CD8-positive, alpha-beta memory T cell (primary cell): ENCODE data around the gene BAG5. TPM values are rescaled to one million over a fixed set of nuclear protein-coding genes. Genes with fewer than 3 reads are reported as not detected.

ENCODE experiments used
- CTCF ChIA-PET: fragments of 350-600 bp; sonication (Branson Sonifier 250); formaldehyde crosslinking; loops from one replicate; lab custom pipeline; 2021; ENCODE audit warnings: antibody characterized with exemption; lab: Charles Lee
- POLR2A ChIA-PET: fragments of 350-600 bp; sonication (Branson Sonifier 250); formaldehyde crosslinking; loops from one replicate; lab custom pipeline; 2021; ENCODE audit warnings: antibody characterized with exemption; lab: Charles Lee
- DNase-seq, 5 donors: peaks; one replicate each; pipeline versions ENCODE4 v3.0.0 to v3.0.0-alpha.2; 2020 to 2022; ENCODE audit warnings: mixed read lengths in 1 of 5
- H3K27ac ChIP-seq: one replicate; pipeline ENCODE4 v1.7.0; 2013; ENCODE audit warnings: low read depth, mild to moderate bottlenecking, low read length, moderate library complexity
- H3K27me3 ChIP-seq: 2 replicates; pipeline ENCODE4 v1.7.0; 2013; ENCODE audit warnings: low read length, mild to moderate bottlenecking; ENCODE audit not compliant: insufficient read depth, poor library complexity, severe bottlenecking
- H3K36me3 ChIP-seq: 2 replicates; pipeline ENCODE4 v1.7.0; 2013; ENCODE audit warnings: mild to moderate bottlenecking, low read length, moderate library complexity; ENCODE audit not compliant: insufficient read depth
- H3K4me1 ChIP-seq: 2 replicates; pipeline ENCODE4 v1.7.0; 2013; ENCODE audit warnings: mild to moderate bottlenecking, low read length, moderate library complexity; ENCODE audit not compliant: insufficient read depth
- H3K4me3 ChIP-seq: 2 replicates; pipeline ENCODE4 v1.7.0; 2013; ENCODE audit warnings: mild to moderate bottlenecking, low read length
- H3K9me3 ChIP-seq: 2 replicates; pipeline ENCODE4 v1.7.0; 2013; ENCODE audit warnings: mild to moderate bottlenecking, low read length
- H3K27ac Mint-ChIP-seq, 8 donors: one replicate each; pipeline ENCODE4 v1.8.0; 2020 to 2021; ENCODE audit warnings: mixed read lengths in 8 of 8, mild to moderate bottlenecking in 6 of 8, inconsistent platforms in 3 of 8, moderate library complexity in 3 of 8
- H3K27me3 Mint-ChIP-seq, 2 donors: one replicate each; pipeline ENCODE4 v1.8.0; 2020 to 2021; ENCODE audit warnings: mixed read lengths in 2 of 2, mild to moderate bottlenecking in 1 of 2, moderate library complexity in 1 of 2
- H3K36me3 Mint-ChIP-seq, 3 donors: one replicate each; pipeline ENCODE4 v1.8.0; 2020 to 2021; ENCODE audit warnings: mixed read lengths in 3 of 3, inconsistent platforms in 1 of 3, mild to moderate bottlenecking in 1 of 3
- H3K4me1 Mint-ChIP-seq, 3 donors: one replicate each; pipeline ENCODE4 v1.8.0; 2020 to 2021; ENCODE audit warnings: mixed read lengths in 3 of 3, inconsistent platforms in 1 of 3, mild to moderate bottlenecking in 1 of 3
- H3K4me3 Mint-ChIP-seq, 7 donors: one replicate each; pipeline ENCODE4 v1.8.0; 2020 to 2021; ENCODE audit warnings: mixed read lengths in 7 of 7, mild to moderate bottlenecking in 6 of 7, moderate library complexity in 4 of 7, inconsistent platforms in 2 of 7
- H3K9me3 Mint-ChIP-seq, 5 donors: one replicate each; pipeline ENCODE4 v1.8.0; 2020 to 2022; ENCODE audit warnings: mixed read lengths in 5 of 5, mild to moderate bottlenecking in 3 of 5, moderate library complexity in 2 of 5, inconsistent platforms in 1 of 5
- polyA plus RNA-seq: library from polyadenylated mRNA; unstranded; fragments of 300-500 nt; fragmentation: Illumina TruSeq; gene quantifications from one replicate; pipeline ENCODE4 v1.2.3, GENCODE V29; 2021
- total RNA-seq, 2 experiments: library from RNA; stranded (reverse); gene quantifications; one replicate each; pipeline ENCODE4 v1.2.3, GENCODE V29; 2021

The BAG5 gene
- total and polyA plus RNA-seq, 3 experiments from 2014 or later = 35.9 to 40.7 (median 38.1) TPM

DNA sequence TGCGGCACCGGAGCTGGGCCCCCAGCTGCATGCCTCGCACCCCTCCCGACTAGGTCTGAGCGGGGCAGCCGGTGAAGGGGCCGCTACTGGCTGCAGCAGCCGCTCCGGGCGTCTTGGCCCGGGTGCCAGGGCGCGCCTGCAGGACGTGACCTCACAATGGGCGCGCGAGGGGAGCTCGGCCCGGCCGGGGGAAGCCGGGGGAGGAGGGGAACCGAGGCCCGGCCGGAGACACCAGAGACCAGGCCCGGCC lies 353 bp downstream of the BAG5 start:
- DNase-seq = no peak
- peak overlapping the region; percentile 75 to 96 (median 92) for H3K27ac Mint-ChIP-seq

GRCh38 chr14:103561381-103562178 lies 877 bp downstream of the BAG5 start:
- H3K27me3 ChIP-seq = no peaks in the 10 kb centered on the region
- H3K27me3 Mint-ChIP-seq = no peaks in the 10 kb centered on the region
- peaks cover 41% of the 10 kb centered on the region for H3K4me1 ChIP-seq
- peak overlapping the region; percentile 73 for H3K4me3 ChIP-seq
- peaks cover 55 to 82% (median 73%) of the 10 kb centered on the region in 3 donors for H3K4me1 Mint-ChIP-seq
- CTCF ChIA-PET = interaction anchor here (0.9 to 1.1 kb wide), 4 partner anchors 10 to 170 kb away, joined by 3 to 4 read pairs (median 3); no protein-coding TSS in a partner anchor
- no peaks in the 10 kb centered on the region for H3K9me3 ChIP-seq
- peak in 4 of 5 donors; percentile 22 to 43 (median 28) for DNase-seq
- peaks cover 0 to 53% (median 4%) of the 10 kb centered on the region in 3 donors for H3K36me3 Mint-ChIP-seq
- H3K27ac ChIP-seq = peak overlapping the region; percentile 79
- peak overlapping the region; percentile 85 to 95 (median 93) for H3K4me3 Mint-ChIP-seq
- POLR2A ChIA-PET = interaction anchor here (0.6 to 1.6 kb wide), 7 partner anchors 29 to 228 kb away, joined by 3 to 8 read pairs (median 5); partner anchors contain the start of genes EIF5, KLC1 and TRMT61A
- H3K9me3 Mint-ChIP-seq = no peaks in the 10 kb centered on the region
- H3K27ac Mint-ChIP-seq = peak overlapping the region; percentile 75 to 96 (median 92)
- H3K36me3 ChIP-seq = peaks cover 20% of the 10 kb centered on the region

More for the DNA sequence above, 353 bp downstream of the BAG5 start:
- Mint-ChIP-seq H3K4me3 (peak overlapping the region; percentile 85 to 95 (median 93)), H3K36me3 (peaks cover 0 to 51% (median 4%) of the 10 kb centered on the region in 3 donors), H3K9me3 (no peaks in the 10 kb centered on the region), H3K4me1 (peaks cover 53 to 78% (median 69%) of the 10 kb centered on the region in 3 donors), H3K27me3 (no peaks in the 10 kb centered on the region)
- ChIA-PET POLR2A (interaction anchor here (0.6 to 1.6 kb wide), 7 partner anchors 30 to 228 kb away, joined by 3 to 8 read pairs (median 5); partner anchors contain the start of genes EIF5, KLC1 and TRMT61A), CTCF (interaction anchor here (1.0 to 1.1 kb wide), 3 partner anchors 9 to 169 kb away, joined by 3 to 4 read pairs (median 3); no protein-coding TSS in a partner anchor)
- no peaks in the 10 kb centered on the region for H3K27me3 ChIP-seq
- peaks cover 20% of the 10 kb centered on the region for H3K36me3 ChIP-seq
- H3K4me1 ChIP-seq = peaks cover 41% of the 10 kb centered on the region
- H3K9me3 ChIP-seq = no peaks in the 10 kb centered on the region
- H3K4me3 ChIP-seq = peak overlapping the region; percentile 73
- peak overlapping the region; percentile 79 for H3K27ac ChIP-seq

- Histone ChIP-seq H3K27ac (no peak overlapping the region), H3K9me3 (no peaks in the 10 kb centered on the region), H3K4me1 (peaks cover 41% of the 10 kb centered on the region), H3K27me3 (no peaks in the 10 kb centered on the region), H3K4me3 (peak overlapping the region; percentile 73), H3K36me3 (peaks cover 20% of the 10 kb centered on the region)
- H3K36me3 Mint-ChIP-seq = peaks cover 0 to 50% (median 4%) of the 10 kb centered on the region in 3 donors
- peaks cover 57 to 79% (median 73%) of the 10 kb centered on the region in 3 donors for H3K4me1 Mint-ChIP-seq
- DNase-seq = no peak
- peak overlapping the region; percentile 9 to 94 (median 65) for H3K27ac Mint-ChIP-seq
- POLR2A ChIA-PET = no interaction called here
- no peaks in the 10 kb centered on the region for H3K9me3 Mint-ChIP-seq
- H3K4me3 Mint-ChIP-seq = peak overlapping the region; percentile 85 to 95 (median 93)
- CTCF ChIA-PET = no interaction called here
- H3K27me3 Mint-ChIP-seq = no peaks in the 10 kb centered on the region
Measured at GRCh38 chr14:103560691-103561090, 1.8 kb downstream of the BAG5 start.

DNA sequence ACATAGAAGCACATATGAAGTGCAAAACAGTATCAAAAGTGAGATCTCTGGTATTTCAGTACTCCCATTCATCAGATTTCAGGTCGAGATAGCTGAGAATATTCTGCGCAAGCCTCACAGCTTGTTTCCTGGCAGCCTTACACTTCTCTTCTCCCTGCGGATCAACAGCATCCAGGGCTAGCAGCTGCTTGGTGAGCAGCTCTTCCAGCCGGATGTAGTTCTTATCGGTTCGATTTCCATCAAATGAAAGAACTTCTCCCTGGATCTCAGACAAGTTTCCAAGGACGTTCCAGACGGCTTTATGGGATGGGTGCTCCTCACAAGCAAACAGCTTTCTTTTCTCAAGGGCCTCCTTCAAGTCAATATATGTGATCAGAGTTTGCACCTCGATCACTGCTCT lies 2.7 kb downstream of the BAG5 start:
- Mint-ChIP-seq H3K9me3 (no peaks in the 10 kb centered on the region), H3K4me1 (peaks cover 61 to 82% (median 70%) of the 10 kb centered on the region in 3 donors), H3K36me3 (peaks cover 0 to 57% (median 7%) of the 10 kb centered on the region in 3 donors), H3K27me3 (no peaks in the 10 kb centered on the region), H3K4me3 (peak overlapping the region in 5 of 7 donors; percentile 17 to 93 (median 33)), H3K27ac (peak overlapping the region in 3 of 8 donors; percentile 45 to 82 (median 47))
- ChIA-PET POLR2A (no interaction called here), CTCF (interaction anchor here (1.6 kb wide), 1 partner anchor 41 kb away, joined by 5 read pairs; no protein-coding TSS in a partner anchor)
- peaks cover 41% of the 10 kb centered on the region for H3K4me1 ChIP-seq
- peaks cover 20% of the 10 kb centered on the region for H3K36me3 ChIP-seq
- no peaks in the 10 kb centered on the region for H3K27me3 ChIP-seq
- no peak overlapping the region for H3K4me3 ChIP-seq
- no peak for DNase-seq
- no peaks in the 10 kb centered on the region for H3K9me3 ChIP-seq
- H3K27ac ChIP-seq = no peak overlapping the region

DNA sequence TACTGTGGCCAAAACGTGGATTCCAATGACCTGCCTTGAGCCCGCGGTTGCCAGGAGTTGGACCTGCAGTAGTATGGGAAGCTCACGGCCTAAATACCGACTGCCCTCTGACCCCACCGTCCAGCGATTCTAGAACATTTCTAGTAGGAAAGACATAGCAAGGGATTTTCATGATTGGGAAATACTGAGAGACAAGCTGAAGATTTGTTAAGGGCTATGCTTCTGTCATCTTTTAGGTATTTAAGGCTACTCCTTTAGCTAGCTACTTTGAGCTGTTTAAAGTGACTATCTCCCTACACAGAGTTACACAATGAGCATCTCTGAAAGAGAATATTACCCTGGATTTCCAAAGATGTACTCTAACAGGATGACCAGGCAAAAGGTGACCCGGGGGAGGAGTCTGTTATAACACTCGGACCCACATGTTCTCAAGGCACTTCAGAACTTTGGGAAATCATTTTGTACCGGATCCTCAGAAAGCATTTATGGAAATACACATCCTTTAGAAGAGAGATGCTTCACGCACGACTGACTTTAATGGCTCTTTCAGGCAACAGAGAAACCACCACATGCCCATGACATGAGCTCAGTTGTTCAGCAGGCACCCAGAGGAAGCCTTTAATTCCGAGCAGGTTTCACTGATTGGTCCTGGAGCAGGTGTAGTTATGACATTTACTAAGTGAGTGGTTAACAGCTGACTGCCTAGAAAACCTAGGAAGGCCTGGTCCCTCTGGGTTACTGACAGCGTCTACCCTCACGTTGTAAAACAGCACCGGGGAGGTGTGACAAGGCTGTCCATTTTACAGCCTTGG lies 4.2 kb downstream of the BAG5 start:
- ChIA-PET POLR2A (interaction anchor here (0.6 kb wide), 1 partner anchor 1836 kb away, joined by 5 read pairs; no protein-coding TSS in a partner anchor), CTCF (interaction anchor here (0.6 to 1.6 kb wide), 2 partner anchors 39 to 258 kb away, joined by 3 to 5 read pairs; no protein-coding TSS in a partner anchor)
- Histone ChIP-seq H3K4me3 (no peak overlapping the region), H3K36me3 (peaks cover 20% of the 10 kb centered on the region), H3K27me3 (no peaks in the 10 kb centered on the region), H3K27ac (no peak overlapping the region), H3K9me3 (no peaks in the 10 kb centered on the region), H3K4me1 (peaks cover 30% of the 10 kb centered on the region)
- no peak for DNase-seq
- no peaks in the 10 kb centered on the region for H3K9me3 Mint-ChIP-seq
- H3K27me3 Mint-ChIP-seq = no peaks in the 10 kb centered on the region
- peaks cover 0 to 59% (median 8%) of the 10 kb centered on the region in 3 donors for H3K36me3 Mint-ChIP-seq
- H3K4me1 Mint-ChIP-seq = peaks cover 54 to 77% (median 60%) of the 10 kb centered on the region in 3 donors
- H3K4me3 Mint-ChIP-seq = peak overlapping the region in 1 of 7 donors; percentile 18
- peak overlapping the region in 5 of 8 donors; percentile 12 to 79 (median 26) for H3K27ac Mint-ChIP-seq

DNA sequence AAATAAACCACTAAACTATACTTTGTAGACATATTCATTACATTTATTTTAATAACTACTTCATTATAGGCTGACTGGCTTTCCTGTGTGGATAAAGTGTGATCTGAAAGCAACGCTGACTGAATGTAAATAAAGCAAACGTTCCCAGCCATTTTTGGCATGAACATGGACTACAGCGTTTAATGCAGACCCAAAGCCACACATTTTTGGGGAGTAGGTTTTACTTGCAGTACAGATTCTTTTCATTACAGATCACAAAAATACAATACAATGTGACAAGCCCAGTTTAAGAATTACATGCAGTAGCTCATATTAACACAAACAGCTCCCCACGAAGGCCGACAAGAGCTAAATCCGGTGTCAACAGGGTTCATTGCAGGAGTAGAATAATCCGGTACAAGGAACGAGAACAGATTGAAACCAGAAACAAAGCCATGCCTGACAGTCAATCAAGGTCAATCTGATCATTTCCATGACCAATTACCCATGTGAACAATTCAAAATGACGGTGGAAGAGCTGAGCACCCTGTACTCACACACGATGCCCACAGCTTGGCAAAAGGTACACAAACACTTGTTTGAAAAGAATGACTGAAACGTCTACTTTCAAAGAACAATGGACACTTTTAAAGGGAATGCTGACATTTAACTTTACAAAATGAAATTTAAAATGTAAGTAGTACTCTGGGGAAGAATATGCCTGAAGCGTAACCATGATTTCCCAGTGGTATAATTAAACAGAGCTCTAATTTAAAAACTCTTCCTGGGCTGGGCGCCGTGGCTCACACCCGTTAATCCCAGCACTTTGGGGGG lies 5.3 kb downstream of the BAG5 start:
- H3K27ac Mint-ChIP-seq = peak overlapping the region in 3 of 8 donors; percentile 17 to 61 (median 30)
- peaks cover 20% of the 10 kb centered on the region for H3K36me3 ChIP-seq
- H3K36me3 Mint-ChIP-seq = peaks cover 0 to 66% (median 8%) of the 10 kb centered on the region in 3 donors
- POLR2A ChIA-PET = interaction anchor here (0.6 kb wide), 1 partner anchor 37 kb away, joined by 3 read pairs; no protein-coding TSS in a partner anchor
- H3K4me1 ChIP-seq = peaks cover 29% of the 10 kb centered on the region
- DNase-seq = no peak
- no peaks in the 10 kb centered on the region for H3K9me3 Mint-ChIP-seq
- CTCF ChIA-PET = no interaction called here
- H3K4me3 Mint-ChIP-seq = peak overlapping the region in 1 of 7 donors; percentile 32
- no peaks in the 10 kb centered on the region for H3K9me3 ChIP-seq
- no peaks in the 10 kb centered on the region for H3K27me3 Mint-ChIP-seq
- no peak overlapping the region for H3K27ac ChIP-seq
- no peak overlapping the region for H3K4me3 ChIP-seq
- peaks cover 54 to 77% (median 57%) of the 10 kb centered on the region in 3 donors for H3K4me1 Mint-ChIP-seq
- H3K27me3 ChIP-seq = no peaks in the 10 kb centered on the region
